Measurements from ENCODE around the gene PAQR5. TPM values are rescaled to one million over a fixed set of nuclear protein-coding genes. Genes with fewer than 3 reads are reported as not detected.

The PAQR5 gene
- total RNA-seq, 1 experiment from 2014 or later = 4.9 TPM

DNA sequence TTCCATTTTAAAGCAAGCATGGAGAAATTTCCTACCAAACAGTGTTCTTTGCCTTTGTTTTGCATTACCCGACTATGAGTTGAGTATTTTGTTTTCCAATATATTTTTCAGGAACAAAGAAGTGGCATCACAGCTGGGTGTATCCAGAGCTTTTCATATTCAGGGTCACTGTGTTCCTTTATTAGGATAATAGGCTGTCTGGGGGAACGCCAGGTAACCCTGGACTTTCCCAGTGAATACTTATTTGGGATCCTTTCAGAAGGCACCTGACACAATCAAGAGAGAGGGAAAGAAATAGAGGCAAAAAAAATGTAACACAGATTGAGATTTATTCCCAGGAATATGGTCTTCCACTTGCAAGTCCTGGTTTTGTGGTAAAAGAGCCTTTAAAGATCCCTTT is 44.4 kb downstream of the PAQR5 start:
- H3K27ac ChIP-seq = no peak overlapping the region
- DNase-seq = no peak
- H2AFZ ChIP-seq = no peak overlapping the region
- H3K9me3 ChIP-seq (ENCODE audit: insufficient read depth, low read depth) = no peaks in the 10 kb centered on the region
- intact Hi-C loops (cut with micrococcal nuclease; ENCODE audit: unreplicated experiment) = no loop called here
- no peaks in the 10 kb centered on the region for H3K79me2 ChIP-seq (ENCODE audit: low read depth)
- no peaks in the 10 kb centered on the region for H4K20me1 ChIP-seq (ENCODE audit: insufficient read depth)
- no peaks in the 10 kb centered on the region for H3K9me2 ChIP-seq (ENCODE audit: insufficient read depth)
- H3K4me1 ChIP-seq (replicated peaks; ENCODE audit: insufficient read depth) = peaks cover 8% of the 10 kb centered on the region; the same call in 1 of the 2 replicates
- H3K4me3 ChIP-seq = no peak overlapping the region
- TF ChIP-seq, protein P1, sequence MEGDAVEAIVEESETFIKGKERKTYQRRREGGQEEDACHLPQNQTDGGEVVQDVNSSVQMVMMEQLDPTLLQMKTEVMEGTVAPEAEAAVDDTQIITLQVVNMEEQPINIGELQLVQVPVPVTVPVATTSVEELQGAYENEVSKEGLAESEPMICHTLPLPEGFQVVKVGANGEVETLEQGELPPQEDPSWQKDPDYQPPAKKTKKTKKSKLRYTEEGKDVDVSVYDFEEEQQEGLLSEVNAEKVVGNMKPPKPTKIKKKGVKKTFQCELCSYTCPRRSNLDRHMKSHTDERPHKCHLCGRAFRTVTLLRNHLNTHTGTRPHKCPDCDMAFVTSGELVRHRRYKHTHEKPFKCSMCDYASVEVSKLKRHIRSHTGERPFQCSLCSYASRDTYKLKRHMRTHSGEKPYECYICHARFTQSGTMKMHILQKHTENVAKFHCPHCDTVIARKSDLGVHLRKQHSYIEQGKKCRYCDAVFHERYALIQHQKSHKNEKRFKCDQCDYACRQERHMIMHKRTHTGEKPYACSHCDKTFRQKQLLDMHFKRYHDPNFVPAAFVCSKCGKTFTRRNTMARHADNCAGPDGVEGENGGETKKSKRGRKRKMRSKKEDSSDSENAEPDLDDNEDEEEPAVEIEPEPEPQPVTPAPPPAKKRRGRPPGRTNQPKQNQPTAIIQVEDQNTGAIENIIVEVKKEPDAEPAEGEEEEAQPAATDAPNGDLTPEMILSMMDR (conservative IDR thresholded peaks at IDR 0.05) = no peak
- no peak for TF ChIP-seq EZH2 (IDR thresholded peaks at IDR 0.05; ENCODE audit: low read depth)
- no peaks in the 10 kb centered on the region for H3K36me3 ChIP-seq (ENCODE audit: low read depth)
- CTCF ChIA-PET = no interaction called here
- H3K4me2 ChIP-seq = no peak overlapping the region
- BruUV-seq (replicated peaks) = no TSS peak
- H3F3A ChIP-seq (ENCODE audit: insufficient read depth, low read depth) = no peaks in the 10 kb centered on the region
- POLR2A ChIA-PET (ENCODE audit: unreplicated experiment) = no interaction called here
- H3K27me3 ChIP-seq (ENCODE audit: insufficient read depth, low read depth) = no peaks in the 10 kb centered on the region

DNA sequence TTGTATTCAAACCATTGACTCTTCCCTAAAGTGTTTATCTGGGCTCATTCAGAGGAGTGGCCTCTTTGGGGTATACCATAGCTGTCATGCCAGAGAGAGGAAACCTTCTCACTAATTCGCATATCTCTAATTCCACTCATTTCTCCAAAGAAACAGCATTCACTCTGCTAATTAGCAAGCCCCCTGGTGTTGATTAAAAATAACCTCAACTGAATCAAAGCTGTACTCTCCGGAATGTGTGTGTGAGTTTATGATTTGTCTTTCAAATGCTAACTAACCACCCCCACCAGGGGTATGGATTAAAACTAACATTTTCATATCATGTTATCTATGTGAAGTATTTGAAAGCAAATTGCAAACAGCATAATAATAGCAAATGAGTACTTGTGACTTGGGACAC is 45.5 kb downstream of the PAQR5 start:
- no peak overlapping the region for H3K27ac ChIP-seq
- H3K4me3 ChIP-seq = no peak overlapping the region
- H3K79me2 ChIP-seq (ENCODE audit: low read depth) = no peaks in the 10 kb centered on the region
- H4K20me1 ChIP-seq (ENCODE audit: insufficient read depth) = no peaks in the 10 kb centered on the region
- no peaks in the 10 kb centered on the region for H3K9me2 ChIP-seq (ENCODE audit: insufficient read depth)
- no peak overlapping the region for H3K4me2 ChIP-seq
- no peaks in the 10 kb centered on the region for H3K9me3 ChIP-seq (ENCODE audit: insufficient read depth, low read depth)
- no peaks in the 10 kb centered on the region for H3K36me3 ChIP-seq (ENCODE audit: low read depth)
- H2AFZ ChIP-seq = no peak overlapping the region
- H3F3A ChIP-seq (ENCODE audit: insufficient read depth, low read depth) = no peaks in the 10 kb centered on the region
- POLR2A ChIA-PET (ENCODE audit: unreplicated experiment) = no interaction called here
- CTCF ChIA-PET = no interaction called here
- peaks cover 1% of the 10 kb centered on the region; the same call in 1 of the 2 replicates for H3K4me1 ChIP-seq (replicated peaks; ENCODE audit: insufficient read depth)
- H3K27me3 ChIP-seq (ENCODE audit: insufficient read depth, low read depth) = no peaks in the 10 kb centered on the region
- BruUV-seq (replicated peaks) = no TSS peak
- TF ChIP-seq, protein P1 (conservative IDR thresholded peaks at IDR 0.05) = no peak
- no peak for TF ChIP-seq EZH2 (IDR thresholded peaks at IDR 0.05; ENCODE audit: low read depth)
- intact Hi-C loops (cut with micrococcal nuclease; ENCODE audit: unreplicated experiment) = no loop called here
- no peak for DNase-seq

DNA sequence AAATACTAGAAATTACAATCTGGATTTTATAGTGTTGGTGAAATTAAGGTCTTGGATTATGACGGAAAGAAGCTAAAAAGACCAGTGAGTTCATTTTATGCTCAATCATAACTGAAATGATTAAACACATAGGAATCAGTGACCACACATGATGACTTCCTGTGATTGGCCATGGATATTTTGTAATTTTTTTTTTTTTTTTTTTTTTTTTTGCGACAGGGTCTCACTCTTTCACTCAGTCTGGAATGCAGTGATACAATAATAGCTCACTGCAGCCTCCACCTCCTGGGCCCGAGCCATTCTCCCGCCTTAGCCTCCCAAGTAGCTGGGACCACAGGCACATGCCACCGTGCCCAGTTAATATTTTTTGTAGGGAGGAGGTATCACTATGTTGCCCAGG is 47.4 kb downstream of the PAQR5 start:
- TF ChIP-seq EZH2 (IDR thresholded peaks at IDR 0.05; ENCODE audit: low read depth) = no peak
- TF ChIP-seq, protein P1 (conservative IDR thresholded peaks at IDR 0.05) = no peak
- ChIA-PET CTCF (interaction anchor here (0.5 to 0.7 kb wide), 3 partner anchors 13 to 862 kb away, joined by 3 to 20 read pairs (median 4); no protein-coding TSS in a partner anchor), POLR2A (ENCODE audit: unreplicated experiment) (interaction anchor here (0.7 kb wide), 2 partner anchors 69 to 138 kb away, joined by 26 to 32 read pairs; no protein-coding TSS in a partner anchor)
- H3K9me2 ChIP-seq (ENCODE audit: insufficient read depth) = no peaks in the 10 kb centered on the region
- no peak overlapping the region for H3K27ac ChIP-seq
- H2AFZ ChIP-seq = no peak overlapping the region
- no peak overlapping the region for H3K4me3 ChIP-seq
- intact Hi-C loops (cut with micrococcal nuclease; ENCODE audit: unreplicated experiment) = no loop called here
- no peak overlapping the region for H3K4me2 ChIP-seq
- no peak for DNase-seq
- H3K36me3 ChIP-seq (ENCODE audit: low read depth) = no peaks in the 10 kb centered on the region
- H3K9me3 ChIP-seq (ENCODE audit: insufficient read depth, low read depth) = no peaks in the 10 kb centered on the region
- H3K27me3 ChIP-seq (ENCODE audit: insufficient read depth, low read depth) = no peaks in the 10 kb centered on the region
- H3F3A ChIP-seq (ENCODE audit: insufficient read depth, low read depth) = no peaks in the 10 kb centered on the region
- no peaks in the 10 kb centered on the region for H3K79me2 ChIP-seq (ENCODE audit: low read depth)
- H3K4me1 ChIP-seq (replicated peaks; ENCODE audit: insufficient read depth) = no peaks in the 10 kb centered on the region; the same call in 1 of the 2 replicates
- H4K20me1 ChIP-seq (ENCODE audit: insufficient read depth) = no peaks in the 10 kb centered on the region
- BruUV-seq (replicated peaks) = no TSS peak
